ENCODE data around the gene OAT.

GRCh38 chr10:124418726-124419501 is at the start of gene OAT:
- TF ChIP-seq EZH2 (IDR thresholded peaks at IDR 0.05; ENCODE audit: low read length, unreplicated experiment) (no peak), CTCF (conservative IDR thresholded peaks at IDR 0.05; ENCODE audit: low read depth, low read length) (0 out of 2 replicates have a peak, but pooled peaks have one; percentile 21)

Data from PC-3 (cell line).